Activated CD4-positive, alpha-beta T cell treated with anti-CD3 and anti-CD28 coated beads, Interleukin-2, amount 50 U/mL, for 4 hours (primary cell): ENCODE results near the gene RELN.
"Not testable (repeated sequence)": the region's sequence is repeated elsewhere in the genome, so short reads cannot be mapped to it uniquely, and the experiment has no call there.

Experiments used
- DNase-seq, 2 experiments: peaks; one replicate each; pipeline ENCODE4 v3.0.0-alpha.2; 2020

RELN gene

GRCh38 chr7:103989200-103989784 is at the start of gene RELN:
RELN (minus strand) TSS chr7:103989658; CDS start chr7:103989356, 302 bp downstream.
- no peak for DNase-seq

GRCh38 chr7:104038136-104038535 is 48.7 kb upstream of the RELN start:
- no peak for DNase-seq

GRCh38 chr7:104036889-104037288 is 47.4 kb upstream of the RELN start:
- not testable (repeated sequence) for DNase-seq

GRCh38 chr7:104035351-104035750 is 45.9 kb upstream of the RELN start:
- no peak for DNase-seq

- DNase-seq = no peak
These were observed 45.2 kb upstream of the RELN start for GRCh38 chr7:104034679-104035078.

- no peak for DNase-seq
These were observed 44.4 kb upstream of the RELN start for GRCh38 chr7:104033837-104034236.

- no peak for DNase-seq
These were observed 43.0 kb upstream of the RELN start for GRCh38 chr7:104032486-104032885.

- DNase-seq = no peak
These were observed 40.3 kb upstream of the RELN start for GRCh38 chr7:104029765-104030164.

GRCh38 chr7:104024632-104025031 is 35.2 kb upstream of the RELN start:
- DNase-seq = no peak

GRCh38 chr7:104023100-104023499 is 33.6 kb upstream of the RELN start:
- DNase-seq = no peak

GRCh38 chr7:104018425-104018824 is 29.0 kb upstream of the RELN start:
- DNase-seq = no peak

- no peak for DNase-seq
These were observed 27.5 kb upstream of the RELN start for GRCh38 chr7:104017001-104017400.

- no peak for DNase-seq
These were observed 23.4 kb upstream of the RELN start for GRCh38 chr7:104012835-104013234.

- no peak for DNase-seq
These were observed 22.4 kb upstream of the RELN start for GRCh38 chr7:104011829-104012228.

GRCh38 chr7:104010052-104010909 is 20.8 kb upstream of the RELN start:
- no peak for DNase-seq

- no peak for DNase-seq
These were observed 18.6 kb upstream of the RELN start for GRCh38 chr7:104008107-104008506.

- no peak for DNase-seq
These were observed 18.2 kb upstream of the RELN start for GRCh38 chr7:104007614-104008013.

GRCh38 chr7:104005197-104005596 is 15.7 kb upstream of the RELN start:
- DNase-seq = no peak

- no peak for DNase-seq
These were observed 7.2 kb upstream of the RELN start for GRCh38 chr7:103996639-103997038.

GRCh38 chr7:103996017-103996551 is 6.6 kb upstream of the RELN start:
- no peak for DNase-seq

- no peak for DNase-seq
These were observed 6.1 kb upstream of the RELN start for GRCh38 chr7:103995554-103995953.

GRCh38 chr7:103993551-103993950 is 4.1 kb upstream of the RELN start:
- no peak for DNase-seq

GRCh38 chr7:103991406-103991805 is 1.9 kb upstream of the RELN start:
- DNase-seq = no peak

- DNase-seq = no peak
These were observed 1.5 kb upstream of the RELN start for GRCh38 chr7:103990991-103991390.
